NCI-H128 (cell line): ENCODE measurements around the gene KHDC4.

Source experiments
- DNase-seq: peaks from one replicate; lab custom pipeline; 2025; ENCODE audit not compliant: unreplicated experiment; lab: John Stamatoyannopoulos, UW

Gene KHDC4

DNA sequence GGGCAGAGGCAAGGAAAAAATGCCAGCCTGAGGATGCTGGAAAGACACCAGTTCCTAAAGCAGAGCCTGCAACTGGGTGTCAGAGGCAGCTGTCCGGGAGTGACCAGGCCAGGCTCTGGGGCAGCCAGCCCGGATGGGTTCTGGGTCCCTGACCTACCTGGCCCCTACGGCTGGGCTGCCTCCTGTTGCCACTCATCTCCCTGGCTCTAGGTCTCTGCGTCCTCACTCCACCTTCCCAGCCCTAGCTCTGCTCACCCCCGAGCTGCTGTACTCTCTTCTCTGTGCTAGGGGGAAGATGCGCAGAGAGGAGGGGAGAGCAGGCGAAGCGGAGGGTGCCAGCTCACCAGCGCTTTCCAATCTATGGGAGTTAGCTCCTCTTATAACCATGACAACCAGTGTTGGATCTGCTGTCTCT lies 35.2 kb upstream of the KHDC4 start:
- DNase-seq: no peak

GRCh38 chr1:155968670-155969069 lies 34.5 kb upstream of the KHDC4 start:
- DNase-seq: peak; percentile 21

GRCh38 chr1:155968051-155968400 lies 33.8 kb upstream of the KHDC4 start:
- DNase-seq: no peak

DNA sequence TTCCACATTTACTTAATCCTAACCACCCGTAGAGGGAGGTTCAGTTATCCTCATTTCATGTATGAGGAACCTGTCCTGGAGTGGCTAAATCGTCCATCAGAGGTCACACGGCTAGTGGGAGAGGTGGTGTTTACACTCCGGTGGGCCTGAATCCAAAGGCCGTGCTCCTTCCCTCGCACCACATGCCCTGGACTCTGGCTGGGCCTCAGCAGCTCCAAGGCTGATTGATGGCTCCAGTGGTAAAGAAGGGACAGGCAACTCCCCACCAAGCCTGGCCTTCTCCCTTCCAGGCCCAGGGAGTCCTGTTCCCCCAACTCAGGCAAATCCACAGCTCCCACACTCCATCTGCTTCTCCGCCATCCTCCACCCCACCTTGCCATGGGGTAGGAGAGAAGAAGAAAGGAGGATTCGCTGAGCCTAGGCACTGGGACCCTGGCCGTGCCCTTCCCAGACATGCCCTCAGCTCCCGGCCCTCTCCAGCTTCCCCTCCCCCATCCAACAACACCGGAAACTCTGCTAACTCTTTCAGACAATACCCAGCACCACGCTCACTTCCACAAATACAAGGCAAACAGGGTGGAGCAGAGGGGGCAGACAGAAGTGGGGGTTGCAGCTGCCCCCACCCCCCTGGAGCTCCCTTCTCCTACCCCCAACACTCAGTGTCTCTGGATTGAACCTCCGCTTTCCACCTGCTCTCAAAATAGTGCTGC lies 33.3 kb upstream of the KHDC4 start:
- no peak for DNase-seq

- no peak for DNase-seq
Observed at GRCh38 chr1:155966750-155967149, 32.5 kb upstream of the KHDC4 start.

GRCh38 chr1:155966135-155966534 lies 31.9 kb upstream of the KHDC4 start:
- DNase-seq: no peak

GRCh38 chr1:155964193-155964592 lies 30.0 kb upstream of the KHDC4 start:
- no peak for DNase-seq

GRCh38 chr1:155962599-155963211 lies 28.5 kb upstream of the KHDC4 start:
- DNase-seq: no peak

DNA sequence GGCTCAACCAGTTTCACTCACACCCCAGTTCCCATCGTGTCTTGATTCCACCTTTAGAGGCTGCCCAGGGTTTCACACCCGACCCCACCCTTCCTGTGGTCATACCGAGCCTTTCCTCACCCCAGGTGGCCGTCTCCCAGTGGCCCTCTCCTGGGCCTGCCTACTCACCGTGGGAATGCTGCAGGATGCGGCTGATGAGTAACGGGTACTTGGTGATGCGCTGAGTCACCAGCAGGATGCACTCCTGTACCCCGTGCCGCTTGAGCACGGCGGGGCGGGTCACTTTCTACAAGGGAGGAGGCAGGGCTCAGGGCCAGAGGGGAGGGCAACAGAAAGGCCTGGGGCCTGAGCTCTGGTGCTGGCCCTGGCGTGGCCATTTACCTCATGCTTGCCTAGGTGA lies 27.7 kb upstream of the KHDC4 start:
- DNase-seq: no peak

- no peak for DNase-seq
Observed at GRCh38 chr1:155960081-155960745, 26.0 kb upstream of the KHDC4 start.

GRCh38 chr1:155957411-155957915 lies 23.2 kb upstream of the KHDC4 start:
- no peak for DNase-seq

DNA sequence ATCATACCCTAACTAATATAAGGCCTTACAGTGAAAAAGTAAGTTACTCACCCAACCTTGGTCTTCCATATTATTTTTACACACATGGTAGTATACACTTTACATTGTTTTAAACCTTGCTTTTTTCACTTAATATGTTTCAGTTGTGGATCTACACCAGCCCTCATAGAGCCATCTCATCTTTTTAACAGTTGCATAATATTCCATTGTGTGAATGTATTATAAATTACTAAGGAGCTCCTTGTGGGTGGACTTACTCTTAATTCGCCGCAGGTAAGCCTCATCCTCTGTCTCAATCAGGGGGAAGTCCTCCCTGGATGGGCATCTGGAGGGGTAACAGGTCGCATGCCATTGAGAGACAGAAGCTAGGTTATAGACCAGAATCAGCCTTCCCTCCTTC lies 20.4 kb upstream of the KHDC4 start:
- DNase-seq: no peak

- no peak for DNase-seq
Observed at GRCh38 chr1:155952505-155952890, 18.3 kb upstream of the KHDC4 start.

- DNase-seq: no peak
Observed at GRCh38 chr1:155951753-155952504, 17.7 kb upstream of the KHDC4 start.

DNA sequence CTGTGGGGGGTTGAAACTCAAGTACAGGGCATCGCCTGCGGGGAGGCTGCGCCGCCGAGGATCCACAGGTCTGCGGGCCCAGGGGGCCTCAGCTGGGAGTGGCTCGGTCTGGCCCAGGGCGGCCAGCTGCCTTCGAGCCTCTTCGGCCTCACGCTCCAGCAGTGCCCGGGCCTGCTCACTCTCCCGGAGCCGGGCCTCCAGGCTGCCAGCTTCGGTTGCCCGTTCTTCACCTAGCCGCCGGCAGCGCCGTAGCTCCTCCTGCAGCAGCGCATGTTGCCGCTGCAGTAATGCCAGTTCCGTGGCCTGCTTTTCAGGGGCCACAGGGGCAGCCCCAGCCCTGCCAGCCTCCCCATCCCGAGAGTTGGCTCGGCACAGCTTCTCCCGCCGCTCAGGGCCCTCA lies 16.6 kb upstream of the KHDC4 start:
- no peak for DNase-seq

- DNase-seq: no peak
Observed at GRCh38 chr1:155947741-155948140, 13.5 kb upstream of the KHDC4 start.

GRCh38 chr1:155947292-155947691 lies 13.1 kb upstream of the KHDC4 start:
- no peak for DNase-seq

DNA sequence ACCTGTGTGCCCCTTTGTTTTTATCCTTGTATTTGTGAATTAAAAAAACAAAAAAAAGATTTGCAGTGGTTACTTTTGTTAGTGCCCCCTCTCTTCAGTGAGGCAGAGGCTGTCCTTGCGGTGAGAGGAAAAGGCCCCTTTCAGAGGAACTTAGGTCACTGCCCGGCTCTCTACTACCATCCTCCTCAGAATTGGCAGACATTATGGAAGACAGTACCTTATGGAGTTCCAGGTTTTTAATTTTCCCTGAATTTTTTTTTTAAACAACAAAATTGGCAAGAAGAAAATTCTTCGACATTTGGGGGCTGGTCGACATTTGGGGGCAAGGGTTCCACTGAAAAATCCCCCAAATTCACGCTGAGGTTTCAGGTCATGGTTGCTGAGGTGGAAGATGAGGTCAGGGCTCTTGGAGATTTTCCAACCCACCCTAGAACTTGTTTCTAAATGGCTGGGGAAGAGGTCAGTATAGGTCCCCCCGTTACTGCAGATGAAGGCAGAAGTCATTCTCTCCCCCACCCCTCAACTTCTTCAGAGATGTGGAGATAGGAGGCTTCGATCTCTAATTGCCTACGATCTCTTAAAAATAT lies 12.5 kb upstream of the KHDC4 start:
- DNase-seq: no peak

DNA sequence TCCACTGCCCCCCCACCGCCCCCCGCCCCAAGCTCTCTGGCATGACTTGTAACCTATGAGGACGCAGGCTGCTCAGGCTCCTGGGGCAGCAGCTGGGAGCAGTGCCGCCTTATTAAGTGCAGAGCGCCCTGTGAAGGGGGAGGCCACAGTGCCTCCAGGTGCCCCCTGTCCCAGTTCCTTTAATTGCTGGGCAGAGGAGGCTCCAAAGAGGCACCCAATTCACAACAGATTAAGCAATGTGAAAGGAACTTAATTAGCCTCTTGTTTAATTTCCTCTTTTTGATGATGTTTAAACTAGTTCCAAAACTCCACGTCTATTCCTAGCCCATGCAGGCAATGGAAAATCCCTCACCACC lies 10.2 kb upstream of the KHDC4 start:
- DNase-seq: no peak

- DNase-seq: no peak
Observed at GRCh38 chr1:155942578-155943141, 8.4 kb upstream of the KHDC4 start.
